NCI-H2081 (cell line): ENCODE data around the gene SERHL2.
"Not testable (repeated sequence)": the region's sequence is repeated elsewhere in the genome, so short reads cannot be mapped to it uniquely, and the experiment has no call there.

Source experiments
- DNase-seq, 2 experiments: peaks; one replicate each; lab custom pipeline; 2025; lab: John Stamatoyannopoulos, UW

SERHL2 gene

DNA sequence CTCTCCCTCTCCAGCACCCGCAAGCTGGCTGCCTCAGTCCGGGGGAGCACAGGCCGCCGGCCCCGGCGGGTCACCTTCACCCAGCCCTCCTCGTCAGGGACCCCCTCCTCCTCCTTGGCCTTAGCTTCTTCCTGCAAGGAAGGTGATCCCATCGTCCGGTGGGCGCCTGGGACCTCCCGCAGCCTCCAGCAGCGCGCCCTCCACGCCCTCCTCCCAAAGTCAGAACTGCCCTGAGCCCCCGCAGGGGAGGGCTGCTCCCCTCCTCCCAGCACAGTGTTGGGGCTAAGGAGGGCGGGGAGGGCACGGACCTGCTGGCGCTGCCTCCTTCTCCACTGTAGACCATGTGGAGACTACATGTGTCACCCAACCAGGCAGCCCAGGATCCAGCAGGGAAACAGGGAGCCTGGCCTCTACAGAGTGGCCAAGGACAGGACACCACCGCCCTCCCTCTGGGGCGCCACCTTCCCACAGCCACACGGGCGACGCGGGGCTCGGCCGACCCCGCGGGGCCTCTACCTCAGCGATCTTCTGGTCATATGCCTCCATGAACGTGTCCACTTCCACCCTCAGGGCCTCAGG, 22.3 kb downstream of the SERHL2 start:
- not testable (repeated sequence) for DNase-seq

- not testable (repeated sequence) for DNase-seq
These were observed 23.4 kb downstream of the SERHL2 start for GRCh38 chr22:42577141-42577540.

- no peak for DNase-seq
These were observed 24.0 kb downstream of the SERHL2 start for GRCh38 chr22:42577623-42578240.

DNA sequence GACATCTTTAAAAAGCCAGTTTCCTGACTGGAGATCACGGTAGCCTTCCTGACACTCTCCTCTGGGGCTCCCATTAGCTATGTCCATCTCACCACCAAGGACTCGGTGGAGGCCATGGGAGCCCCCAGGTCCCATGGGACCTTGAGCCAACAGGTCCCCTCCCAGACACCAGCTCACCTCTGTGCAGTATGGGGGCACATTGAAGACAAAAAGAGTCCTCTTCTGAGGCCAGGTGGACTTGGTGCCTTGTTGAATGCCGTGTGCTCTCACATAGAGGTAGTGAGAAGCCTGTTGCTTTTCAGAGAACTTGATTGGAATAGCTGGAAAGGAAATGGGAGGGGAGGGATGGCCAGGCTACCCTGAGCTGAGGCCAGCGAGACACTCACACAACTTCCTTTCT, 26.3 kb downstream of the SERHL2 start:
- not testable (repeated sequence) for DNase-seq

DNA sequence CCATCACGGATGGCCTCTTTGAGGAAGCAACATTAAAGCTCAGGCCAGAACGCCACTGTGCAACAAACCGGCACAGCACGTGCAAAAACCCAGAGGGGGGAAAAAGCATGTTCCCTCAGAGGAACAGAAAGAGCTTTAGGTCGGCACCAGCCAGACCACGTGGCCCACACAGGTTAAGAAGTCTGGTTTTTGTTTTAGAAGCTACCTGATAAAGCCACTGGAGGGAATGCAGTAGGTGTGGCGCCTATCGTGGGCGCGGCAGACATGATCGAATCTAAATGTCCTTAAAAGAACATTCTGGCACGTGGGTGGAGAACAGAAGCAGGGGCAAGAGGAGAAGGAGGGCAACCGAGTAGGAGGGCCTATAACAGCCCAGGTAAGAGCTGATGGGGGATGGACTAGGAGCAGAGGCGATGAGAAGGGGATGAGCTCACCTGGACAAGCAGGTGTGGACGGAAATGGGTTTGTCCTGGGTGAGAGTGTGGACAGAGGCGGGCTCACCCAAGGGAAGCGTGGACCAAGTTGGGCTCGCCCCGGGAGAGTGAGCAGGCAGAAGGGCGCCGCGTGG, 27.5 kb downstream of the SERHL2 start:
- not testable (repeated sequence) for DNase-seq

DNA sequence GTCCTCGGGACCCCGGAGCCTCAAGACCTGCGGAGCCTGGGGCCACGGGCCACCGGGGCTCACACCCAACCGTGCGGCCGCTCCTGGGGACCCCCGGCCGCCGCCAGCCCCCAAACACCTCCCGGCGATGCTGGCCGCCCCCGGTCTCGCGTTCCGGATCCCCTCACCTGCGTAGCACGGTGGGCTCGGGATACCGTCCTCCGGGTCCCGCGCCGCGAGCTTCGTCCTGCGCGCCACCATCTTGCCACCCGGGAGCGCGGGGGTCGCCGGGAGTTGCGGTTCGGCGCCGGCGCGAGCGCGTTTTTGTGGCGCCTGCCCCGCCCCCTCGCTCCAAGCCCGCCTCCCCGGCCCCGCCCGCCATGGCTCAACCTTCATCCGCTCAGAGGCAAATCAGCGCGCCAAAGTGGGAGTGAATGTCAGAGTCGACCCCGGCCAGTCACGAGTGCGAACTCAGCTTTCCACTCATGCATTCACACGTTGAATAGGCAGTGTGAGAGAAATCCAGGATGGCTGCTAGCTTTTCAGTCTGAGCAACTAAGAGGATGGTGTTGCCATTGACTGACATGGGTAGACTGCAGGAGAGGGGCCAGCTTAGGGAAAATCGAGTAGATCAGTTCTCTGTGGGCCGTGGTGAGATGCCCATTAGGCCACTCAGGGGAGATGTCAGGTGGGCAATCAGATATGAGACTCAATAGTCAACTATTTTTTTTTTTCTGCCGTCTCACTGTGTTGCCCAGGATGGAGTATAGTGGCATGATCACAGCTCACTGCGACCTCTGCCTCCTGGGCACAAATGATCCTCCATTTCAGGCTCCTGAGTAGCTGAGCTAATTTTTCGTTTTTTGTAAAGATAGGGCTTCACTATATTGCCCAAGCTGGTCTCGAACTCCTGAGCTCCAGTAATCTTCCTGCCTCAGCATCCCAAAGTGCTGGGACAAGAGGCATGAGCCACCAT, 28.3 kb downstream of the SERHL2 start:
- peak; percentile 54 to 72 for DNase-seq

DNA sequence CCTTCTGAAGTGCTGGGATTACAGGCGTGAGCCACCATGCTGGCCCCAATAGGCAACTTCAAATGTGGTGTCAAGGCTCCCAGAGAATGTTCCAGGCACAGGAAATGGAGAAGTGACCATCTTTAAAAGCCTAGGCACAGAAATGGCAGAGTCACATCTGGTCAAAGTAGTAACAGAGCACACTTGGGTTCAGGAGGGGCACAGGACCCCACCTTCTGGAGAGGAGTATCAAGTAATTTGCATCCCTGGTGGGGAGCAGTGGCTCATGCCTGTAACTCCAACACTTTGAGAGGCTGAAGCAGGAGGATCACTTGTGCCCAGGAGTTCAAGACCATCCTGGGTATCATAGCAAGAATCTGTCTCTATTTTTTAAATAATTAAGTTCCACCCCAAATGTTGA, 29.2 kb downstream of the SERHL2 start:
- DNase-seq: no peak

DNA sequence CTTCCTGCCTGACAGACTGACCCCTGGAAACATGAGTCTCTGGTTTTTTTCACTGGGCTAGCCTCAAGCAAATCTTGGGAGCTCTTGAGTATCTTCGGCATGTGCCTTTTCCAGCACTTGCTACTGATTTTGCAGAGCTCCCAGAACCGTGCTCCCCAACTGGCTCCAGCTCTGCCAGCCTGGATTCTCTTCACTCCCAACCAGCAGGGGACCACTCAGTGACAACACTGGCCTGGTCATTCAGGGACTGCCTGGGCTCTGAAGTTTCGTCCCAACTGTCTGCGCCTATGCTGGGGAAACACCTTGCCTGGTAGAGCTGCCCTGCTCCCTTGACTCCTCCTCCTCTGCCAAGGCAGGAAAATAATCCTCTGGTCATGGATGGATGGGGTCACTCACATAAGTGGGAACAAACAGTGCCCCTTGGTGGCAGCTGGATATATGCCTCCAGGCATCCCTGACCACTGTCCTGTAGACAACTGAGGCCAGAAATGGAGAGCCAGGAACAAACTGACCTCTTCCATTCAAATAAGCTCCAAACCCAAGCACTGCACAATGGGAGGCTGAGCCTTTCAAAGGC, 30.7 kb downstream of the SERHL2 start:
- no peak for DNase-seq

- DNase-seq: no peak
These were observed 31.3 kb downstream of the SERHL2 start for GRCh38 chr22:42585096-42585495.

GRCh38 chr22:42586381-42586780, 32.6 kb downstream of the SERHL2 start:
- DNase-seq: no peak

GRCh38 chr22:42587588-42588175, 33.9 kb downstream of the SERHL2 start:
- DNase-seq: no peak

- DNase-seq: no peak
These were observed 38.2 kb downstream of the SERHL2 start for GRCh38 chr22:42591987-42592386.

GRCh38 chr22:42595434-42595833, 41.7 kb downstream of the SERHL2 start:
- DNase-seq: no peak

GRCh38 chr22:42596336-42596735, 42.6 kb downstream of the SERHL2 start:
- DNase-seq: no peak

GRCh38 chr22:42596863-42597530, 43.2 kb downstream of the SERHL2 start:
- no peak for DNase-seq

DNA sequence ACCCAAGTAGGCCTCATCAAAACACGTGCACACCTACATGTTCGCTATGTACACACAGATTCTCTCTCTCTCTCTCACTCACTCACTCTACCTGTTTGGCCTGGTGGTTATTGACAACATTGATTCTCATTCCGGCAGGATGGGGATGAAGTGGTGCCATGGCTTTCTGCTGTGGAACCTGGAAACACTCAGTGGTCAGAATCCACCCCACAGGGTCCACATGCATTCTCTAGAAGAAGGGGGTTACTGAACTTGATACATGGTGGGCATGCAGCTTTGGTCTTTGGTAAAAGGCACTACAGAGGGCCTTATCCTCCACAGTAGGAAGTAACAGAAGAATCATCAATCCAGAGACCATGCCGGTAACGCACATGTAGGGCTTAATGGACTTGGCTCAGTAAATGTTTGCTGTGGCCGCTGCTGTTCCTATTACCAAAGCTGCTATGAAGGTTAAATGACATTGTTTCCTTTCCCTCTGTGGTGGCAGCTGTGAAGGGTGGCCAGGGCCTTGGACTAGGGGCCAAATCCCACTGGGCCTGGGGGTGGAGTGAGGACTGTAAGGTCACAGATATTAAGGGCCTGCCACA, 48.2 kb downstream of the SERHL2 start:
- no peak for DNase-seq

DNA sequence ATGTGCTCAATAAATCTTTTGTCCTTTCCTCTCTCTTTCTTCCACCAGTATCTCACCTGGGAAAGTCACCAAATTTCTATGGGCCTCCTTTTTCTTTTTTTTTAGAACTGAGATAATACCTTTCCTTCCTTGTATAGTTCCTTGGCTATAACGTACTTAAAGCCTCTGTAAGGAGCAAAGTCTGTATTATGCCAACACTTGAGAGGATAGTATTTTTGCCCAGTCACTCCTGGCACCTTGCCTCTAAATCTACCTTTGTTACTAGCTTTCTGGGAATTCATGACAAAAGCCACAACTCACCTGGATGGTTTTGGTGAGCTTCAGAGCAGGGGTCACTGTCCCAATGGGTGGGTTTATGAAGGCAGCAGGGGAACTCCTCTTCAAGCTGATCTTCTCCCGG, 48.7 kb downstream of the SERHL2 start:
- no peak for DNase-seq

DNA sequence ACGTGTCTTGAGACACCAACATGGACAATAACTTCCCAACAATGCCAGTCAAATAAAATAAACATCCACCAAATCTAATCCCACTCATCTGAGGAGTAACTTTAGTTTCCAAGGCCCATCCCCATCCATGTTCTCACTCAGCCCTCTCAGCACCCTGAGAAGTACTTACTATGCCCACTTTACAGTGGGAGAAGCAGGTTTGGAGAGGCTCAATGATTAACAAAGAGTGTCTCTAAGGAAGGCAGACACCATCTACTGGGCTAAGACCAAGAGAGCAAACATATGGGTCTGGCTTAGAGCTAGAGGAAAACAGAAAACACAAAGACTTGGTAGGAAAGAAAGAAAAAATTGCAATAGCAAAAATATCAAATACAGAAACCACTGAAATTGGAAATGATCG, 49.7 kb downstream of the SERHL2 start:
- no peak for DNase-seq

DNA sequence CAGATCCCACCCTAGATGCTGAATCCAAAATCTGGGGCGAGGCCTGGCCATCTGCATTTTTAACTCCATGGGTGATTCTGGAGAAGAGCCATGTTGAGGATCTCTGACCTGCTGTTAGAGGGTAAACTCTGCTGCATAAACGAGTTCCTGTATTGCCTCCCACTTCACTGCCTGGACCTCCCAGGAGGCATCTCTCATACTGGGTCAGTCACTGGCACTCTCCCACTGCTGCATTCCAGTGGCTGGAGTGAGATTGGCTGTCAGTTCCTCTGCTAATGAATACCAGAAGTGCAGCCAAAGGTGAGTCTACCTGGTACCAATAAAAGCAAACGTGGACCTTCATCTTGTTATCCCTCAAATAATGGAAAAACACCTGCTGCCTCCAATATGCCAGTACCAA, 50.6 kb downstream of the SERHL2 start:
- no peak for DNase-seq

DNA sequence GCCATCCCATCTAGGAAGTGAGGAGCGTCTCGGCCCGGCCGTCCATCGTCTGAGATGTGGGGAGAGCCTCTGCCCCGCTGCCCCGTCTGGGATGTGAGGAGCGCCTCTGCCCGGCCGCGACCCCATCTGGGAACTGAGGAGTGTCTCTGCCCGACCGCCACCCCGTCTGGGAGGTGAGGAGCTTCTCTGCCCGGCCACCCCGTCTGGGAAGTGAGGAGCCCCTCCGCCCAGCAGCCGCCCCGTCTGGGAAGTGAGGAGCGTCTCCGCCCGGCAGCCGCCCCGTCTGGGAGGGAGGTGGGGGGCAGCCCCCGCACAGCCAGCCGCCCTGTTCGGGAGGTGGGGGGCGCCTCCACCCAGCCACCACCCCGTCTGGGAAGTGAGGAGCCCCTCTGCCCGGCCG, 53.9 kb downstream of the SERHL2 start:
- not testable (repeated sequence) for DNase-seq
